KOPT-K1 (cell line): Measurements from ENCODE around the gene DLG2.

Experiments used
- H3K27ac ChIP-seq: fragments of 200-600 bp; sonication (generic); 2 replicates; pipeline ENCODE4 v1.5.1; 2016; ENCODE audit warnings: antibody characterized with exemption, mild to moderate bottlenecking, low read depth, low read length; ENCODE audit not compliant: poor library complexity, severe bottlenecking
- H3K36me3 ChIP-seq: fragments of 200-600 bp; sonication (generic); 2 replicates; pipeline ENCODE4 v1.5.1; 2017; ENCODE audit warnings: antibody characterized with exemption, mild to moderate bottlenecking, low read length, moderate library complexity; ENCODE audit not compliant: insufficient read depth
- H3K9me3 ChIP-seq: fragments of 200-600 bp; sonication (generic); 2 replicates; pipeline ENCODE4 v1.5.1; 2017; ENCODE audit warnings: antibody characterized with exemption, low read length, mild to moderate bottlenecking; ENCODE audit not compliant: insufficient read depth, poor library complexity, severe bottlenecking

DLG2 gene

GRCh38 chr11:83682611-83682973 is 1944.6 kb downstream of the DLG2 start:
- Histone ChIP-seq H3K36me3 (no peaks in the 10 kb centered on the region), H3K9me3 (no peaks in the 10 kb centered on the region), H3K27ac (no peak overlapping the region)

DNA sequence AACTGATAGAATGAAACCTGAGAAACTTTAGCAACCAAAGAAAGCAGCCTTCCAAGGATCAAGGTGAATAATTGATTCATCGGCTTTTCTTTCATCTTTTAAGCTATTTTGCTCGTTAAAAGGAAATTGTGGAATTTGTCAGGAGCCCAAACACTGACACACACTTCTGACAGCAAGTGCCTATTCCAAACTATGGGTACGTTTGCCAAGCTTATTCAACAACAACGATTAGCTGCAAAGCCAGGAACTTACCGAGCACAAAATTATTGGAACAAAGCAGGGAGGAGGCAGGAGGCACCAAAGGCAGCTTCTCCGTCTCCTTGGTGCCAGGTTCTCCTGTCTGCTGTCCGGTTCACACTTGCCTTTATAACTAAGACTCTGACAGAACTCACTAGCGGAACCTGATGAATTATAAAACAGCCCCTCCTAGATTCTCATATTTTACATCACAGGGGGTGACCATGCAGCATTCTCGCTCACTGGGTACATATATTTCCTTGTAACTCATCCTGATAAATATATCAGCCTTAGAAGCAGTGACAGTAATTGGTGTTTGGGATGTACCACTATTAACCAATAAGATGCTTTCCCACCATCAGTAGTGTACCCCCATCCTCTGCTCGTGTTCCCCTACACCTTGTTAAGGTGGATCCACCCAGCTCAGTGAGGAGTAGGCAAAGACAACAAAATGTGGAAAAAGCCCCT is 1945.1 kb downstream of the DLG2 start:
- no peak overlapping the region for H3K27ac ChIP-seq
- H3K9me3 ChIP-seq: no peaks in the 10 kb centered on the region
- no peaks in the 10 kb centered on the region for H3K36me3 ChIP-seq

- no peak overlapping the region for H3K27ac ChIP-seq
- H3K9me3 ChIP-seq: no peaks in the 10 kb centered on the region
- no peaks in the 10 kb centered on the region for H3K36me3 ChIP-seq
Measured at GRCh38 chr11:83681031-83681781, 1945.9 kb downstream of the DLG2 start.

DNA sequence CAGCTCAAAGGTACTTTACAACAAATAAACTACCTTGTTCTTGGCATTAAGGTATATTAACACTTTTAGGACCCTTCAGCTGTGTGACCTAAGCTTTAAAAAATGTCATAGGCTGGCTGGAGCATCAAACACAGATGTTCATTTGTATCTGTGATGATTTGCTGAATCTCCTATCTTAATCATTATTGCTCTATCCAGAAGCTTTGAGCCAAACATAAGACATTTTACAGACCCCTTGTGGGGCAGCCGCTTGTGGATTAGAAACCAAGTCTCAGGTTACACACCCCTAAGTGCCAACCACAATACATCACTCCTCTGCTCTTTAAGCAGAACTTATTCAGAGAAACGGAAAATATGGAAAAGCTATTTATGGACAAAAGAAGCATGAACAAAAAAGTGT is 1946.8 kb downstream of the DLG2 start:
- Histone ChIP-seq H3K9me3 (no peaks in the 10 kb centered on the region), H3K36me3 (no peaks in the 10 kb centered on the region), H3K27ac (no peak overlapping the region)

DNA sequence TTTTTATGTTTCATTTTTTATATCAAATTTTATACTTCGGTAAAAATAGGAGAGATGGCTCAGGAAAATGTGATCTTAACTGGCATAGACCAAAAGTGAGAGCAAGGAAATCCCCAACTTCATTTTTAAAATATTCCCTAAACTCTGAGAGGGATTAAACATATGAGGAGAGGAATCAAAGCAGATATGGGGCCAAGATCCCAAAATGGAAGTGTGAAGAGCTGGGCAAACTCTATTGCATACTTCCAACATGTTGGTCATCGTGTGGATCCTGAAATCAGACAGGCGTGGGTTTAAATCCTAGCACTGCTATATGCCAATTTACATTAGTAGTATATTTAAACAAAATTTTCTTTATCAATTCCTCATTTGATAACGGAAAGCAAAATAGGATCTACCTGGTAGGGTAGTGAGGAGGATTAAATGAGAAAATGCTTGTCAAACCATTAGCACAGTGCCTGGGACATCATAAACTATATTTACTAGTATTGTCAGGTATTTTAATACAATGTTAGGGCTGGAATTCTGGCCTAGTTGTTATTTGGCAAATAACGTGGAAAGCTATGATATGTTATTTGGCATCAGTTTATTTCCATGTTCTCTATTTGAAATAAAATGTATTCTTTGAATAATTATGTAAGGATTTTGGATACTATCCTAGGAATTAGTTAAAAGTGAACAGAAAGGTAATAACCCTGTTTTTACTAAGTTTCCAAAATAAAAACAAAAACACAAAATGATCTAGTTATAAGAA is 1948.1 kb downstream of the DLG2 start:
- Histone ChIP-seq H3K9me3 (no peaks in the 10 kb centered on the region), H3K36me3 (no peaks in the 10 kb centered on the region), H3K27ac (no peak overlapping the region)

GRCh38 chr11:83677730-83678129 is 1949.4 kb downstream of the DLG2 start:
- H3K36me3 ChIP-seq: no peaks in the 10 kb centered on the region
- H3K9me3 ChIP-seq: no peaks in the 10 kb centered on the region
- no peak overlapping the region for H3K27ac ChIP-seq

DNA sequence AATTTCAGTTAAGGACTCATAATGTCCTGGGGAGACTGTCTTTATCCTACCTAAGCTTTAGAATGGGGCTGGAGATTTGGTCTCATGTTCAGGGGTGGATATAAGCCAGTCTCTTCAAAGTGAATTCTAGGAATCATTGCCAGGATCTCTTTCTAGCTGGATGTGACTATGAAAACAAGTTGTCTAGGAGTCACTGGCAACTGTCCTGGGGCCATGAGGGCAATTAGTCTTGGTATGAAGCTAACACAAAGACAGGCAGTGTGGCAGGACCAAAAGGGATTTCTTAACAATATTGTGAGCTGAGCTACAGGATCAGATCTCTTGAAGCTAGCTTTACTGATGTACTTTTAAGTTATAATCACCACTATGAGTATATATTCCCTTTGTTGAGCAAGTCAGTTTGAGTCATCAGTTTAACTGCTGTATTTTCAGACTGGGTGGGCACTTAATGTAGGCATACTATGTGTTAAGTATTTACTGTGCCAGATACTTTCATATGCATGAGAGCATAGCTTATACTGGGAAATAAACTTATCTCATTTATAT is 1951.0 kb downstream of the DLG2 start:
- Histone ChIP-seq H3K27ac (no peak overlapping the region), H3K9me3 (no peaks in the 10 kb centered on the region), H3K36me3 (no peaks in the 10 kb centered on the region)

GRCh38 chr11:83674102-83674896 is 1952.8 kb downstream of the DLG2 start:
- H3K9me3 ChIP-seq: no peaks in the 10 kb centered on the region
- no peaks in the 10 kb centered on the region for H3K36me3 ChIP-seq
- H3K27ac ChIP-seq: no peak overlapping the region

DNA sequence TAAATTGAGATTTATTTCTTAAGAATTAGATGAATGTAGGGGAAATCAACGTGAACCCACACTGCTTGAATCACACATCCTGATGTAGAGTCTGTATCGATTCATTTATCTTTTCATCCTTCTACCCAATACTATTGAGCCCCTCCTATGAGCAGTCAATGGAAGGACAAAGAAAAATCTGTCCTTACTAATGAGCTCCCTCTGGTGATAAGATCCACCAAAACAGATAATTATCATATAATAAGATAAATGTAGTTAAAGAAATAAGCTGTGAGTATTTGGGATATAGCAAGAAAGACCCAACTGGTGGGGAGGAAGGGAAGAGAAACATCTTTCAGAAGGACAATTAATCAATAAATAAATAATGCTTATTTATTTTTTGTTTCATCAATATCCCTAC is 1955.9 kb downstream of the DLG2 start:
- Histone ChIP-seq H3K27ac (no peak overlapping the region), H3K9me3 (no peaks in the 10 kb centered on the region), H3K36me3 (no peaks in the 10 kb centered on the region)

DNA sequence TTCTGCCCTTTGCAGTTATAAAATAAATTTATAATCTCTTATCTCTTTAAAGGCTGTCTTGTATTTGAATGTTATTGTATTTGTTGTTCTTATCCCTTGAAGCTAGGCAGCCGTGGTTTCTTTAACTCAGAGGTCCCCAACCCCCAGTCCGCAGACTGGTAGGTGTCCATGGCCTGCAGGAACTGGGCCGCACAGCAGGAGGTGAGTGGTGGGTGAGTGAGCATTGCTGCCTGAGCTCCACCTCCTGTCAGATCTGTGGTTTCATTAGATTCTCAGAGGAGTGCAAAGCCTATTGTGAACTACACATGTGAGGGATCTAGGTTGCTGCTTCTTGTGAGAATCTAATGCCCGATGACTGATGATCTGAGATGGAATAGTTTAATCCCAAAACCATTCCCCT is 1961.0 kb downstream of the DLG2 start:
- H3K36me3 ChIP-seq: no peaks in the 10 kb centered on the region
- H3K9me3 ChIP-seq: no peaks in the 10 kb centered on the region
- H3K27ac ChIP-seq: no peak overlapping the region

DNA sequence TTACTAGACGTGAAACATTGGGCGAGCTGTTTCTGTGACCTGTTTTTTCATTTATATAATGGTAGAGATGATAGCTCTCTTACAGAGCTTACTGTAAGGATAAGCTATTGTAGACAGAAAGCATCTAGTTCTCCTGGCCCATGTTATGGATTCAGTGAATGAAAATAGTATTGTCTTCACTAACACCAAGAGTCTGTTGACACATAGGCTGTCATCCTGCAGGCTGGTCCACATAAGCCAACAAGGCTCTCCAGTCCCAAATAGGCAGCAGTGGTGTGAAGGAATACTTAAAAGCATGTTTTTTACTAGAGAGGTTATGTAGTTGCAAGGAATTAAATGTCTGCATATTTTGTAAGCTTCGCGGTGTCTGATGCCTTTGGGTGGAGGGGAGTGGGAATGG is 1963.2 kb downstream of the DLG2 start:
- H3K27ac ChIP-seq: no peak overlapping the region

GRCh38 chr11:83663446-83663845 is 1963.7 kb downstream of the DLG2 start:
- Histone ChIP-seq H3K36me3 (no peaks in the 10 kb centered on the region), H3K9me3 (no peaks in the 10 kb centered on the region), H3K27ac (no peak overlapping the region)

More for the DNA sequence above, 1963.2 kb downstream of the DLG2 start:
- Histone ChIP-seq H3K9me3 (no peaks in the 10 kb centered on the region), H3K36me3 (no peaks in the 10 kb centered on the region)

DNA sequence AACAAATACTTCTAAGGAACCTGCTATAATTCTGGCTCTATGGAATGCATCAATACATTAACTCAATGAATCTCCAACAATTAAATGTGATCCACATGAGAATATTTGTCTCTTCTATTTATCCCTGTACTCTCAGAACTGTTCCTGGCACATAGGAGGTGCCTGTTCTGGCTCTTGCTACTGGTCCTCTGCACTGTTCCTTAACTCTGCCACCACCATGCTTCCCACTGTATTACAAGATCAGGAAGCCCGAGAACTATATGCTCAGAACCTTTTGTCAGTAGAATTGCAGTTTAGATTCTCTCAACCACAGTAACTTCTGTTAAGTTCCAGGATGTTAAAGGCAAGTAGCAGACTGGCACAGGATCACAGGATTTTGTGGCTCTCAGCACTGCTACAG is 1964.7 kb downstream of the DLG2 start:
- H3K27ac ChIP-seq: no peak overlapping the region
- no peaks in the 10 kb centered on the region for H3K9me3 ChIP-seq
- no peaks in the 10 kb centered on the region for H3K36me3 ChIP-seq

- H3K9me3 ChIP-seq: no peaks in the 10 kb centered on the region
- H3K36me3 ChIP-seq: no peaks in the 10 kb centered on the region
- no peak overlapping the region for H3K27ac ChIP-seq
Measured at GRCh38 chr11:83661491-83662350, 1965.4 kb downstream of the DLG2 start.
